NCI-H2029 (cell line): ENCODE data around the gene FBXO15.

Source experiments
- DNase-seq: peaks from one replicate; lab custom pipeline; 2025; lab: John Stamatoyannopoulos, UW

The FBXO15 gene

DNA sequence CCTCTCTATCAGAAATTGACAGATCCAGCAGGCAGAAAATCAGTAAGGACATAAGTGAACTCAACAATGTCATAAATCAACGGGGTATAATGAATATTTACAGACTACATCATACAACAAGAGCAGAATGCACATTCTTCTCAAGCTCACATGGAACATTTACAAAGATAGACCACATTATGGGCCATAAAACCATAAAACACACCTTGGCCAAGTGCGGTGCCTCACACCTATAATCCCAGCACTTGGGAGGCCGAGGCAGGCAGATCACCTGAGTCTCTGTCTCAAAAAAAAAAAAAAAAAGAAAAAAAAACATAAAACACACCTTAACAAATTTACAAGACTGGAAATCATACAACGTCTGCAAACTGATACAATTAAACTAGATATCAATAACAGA is 36.7 kb downstream of the FBXO15 start:
- no peak for DNase-seq

DNA sequence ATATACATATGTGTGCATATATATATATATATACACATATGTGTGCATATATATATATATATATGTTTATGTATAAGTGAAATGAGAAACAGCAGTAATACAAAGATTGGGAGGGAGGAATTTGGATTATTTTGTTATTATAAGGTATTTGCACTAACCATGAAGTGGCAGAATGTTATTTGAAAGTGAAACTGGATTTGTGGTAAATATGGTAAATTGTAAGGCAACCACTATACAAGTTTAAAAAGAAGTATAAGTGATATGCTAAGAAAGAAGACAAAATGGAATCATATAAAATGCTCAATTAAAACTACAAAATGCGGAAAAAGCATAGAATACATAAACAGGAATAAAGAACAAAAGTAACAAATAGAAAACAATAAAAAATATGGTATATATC is 37.5 kb downstream of the FBXO15 start:
- DNase-seq: no peak

DNA sequence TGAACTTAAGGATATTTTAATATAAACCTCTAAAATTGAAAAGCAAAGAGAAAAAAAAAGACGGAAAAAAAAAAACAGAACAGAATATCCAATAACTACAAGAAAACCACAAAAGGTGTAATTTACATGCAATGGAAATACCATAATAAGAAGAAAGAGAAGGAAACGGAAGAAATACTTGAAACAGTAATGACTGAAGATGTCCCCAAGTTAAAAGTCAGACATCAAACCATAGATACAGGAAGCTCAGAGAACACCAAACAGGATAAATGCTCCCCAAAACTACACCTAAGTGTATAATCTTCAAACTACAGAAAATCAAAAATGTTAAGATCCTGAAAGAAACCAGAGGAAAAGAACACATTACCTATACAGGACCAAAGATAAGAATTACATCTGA is 39.2 kb downstream of the FBXO15 start:
- no peak for DNase-seq

DNA sequence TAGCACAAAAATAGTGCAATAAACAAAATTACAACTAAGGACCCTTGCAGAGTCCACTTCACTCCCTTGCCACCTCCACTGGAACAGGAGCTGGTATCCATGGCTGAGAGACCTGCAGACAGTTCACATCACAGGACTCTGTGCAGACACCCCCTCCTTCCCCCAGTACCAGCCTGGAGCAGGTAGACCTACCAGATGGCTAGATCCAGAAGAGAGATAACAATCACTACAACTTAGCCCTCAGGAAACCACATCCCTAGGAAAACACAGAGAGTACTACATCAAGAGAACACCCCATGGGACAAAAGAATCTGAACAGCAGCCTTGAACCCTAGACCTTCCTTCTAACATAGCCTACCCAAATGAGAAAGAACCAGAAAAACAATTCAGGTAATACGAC is 49.8 kb downstream of the FBXO15 start:
- DNase-seq: no peak

DNA sequence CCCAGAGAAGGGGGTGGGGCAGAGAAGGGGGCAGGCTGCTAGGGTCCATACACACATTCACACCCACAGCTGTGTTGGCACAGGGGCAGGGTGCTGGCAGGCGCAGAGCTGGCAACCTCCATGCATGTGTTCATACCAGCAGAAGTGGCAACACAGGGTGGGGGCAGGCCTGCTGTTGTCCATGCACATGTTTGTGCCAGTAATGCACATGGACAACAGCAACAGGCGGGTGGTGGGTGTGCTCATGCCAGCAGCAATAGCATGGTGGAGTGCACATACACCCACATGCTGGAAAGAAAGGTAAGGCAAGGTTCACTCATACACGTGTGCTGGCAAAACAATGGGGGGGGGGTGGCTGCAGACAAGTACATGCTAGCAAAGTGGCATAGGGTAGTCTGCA is 54.7 kb downstream of the FBXO15 start:
- no peak for DNase-seq

DNA sequence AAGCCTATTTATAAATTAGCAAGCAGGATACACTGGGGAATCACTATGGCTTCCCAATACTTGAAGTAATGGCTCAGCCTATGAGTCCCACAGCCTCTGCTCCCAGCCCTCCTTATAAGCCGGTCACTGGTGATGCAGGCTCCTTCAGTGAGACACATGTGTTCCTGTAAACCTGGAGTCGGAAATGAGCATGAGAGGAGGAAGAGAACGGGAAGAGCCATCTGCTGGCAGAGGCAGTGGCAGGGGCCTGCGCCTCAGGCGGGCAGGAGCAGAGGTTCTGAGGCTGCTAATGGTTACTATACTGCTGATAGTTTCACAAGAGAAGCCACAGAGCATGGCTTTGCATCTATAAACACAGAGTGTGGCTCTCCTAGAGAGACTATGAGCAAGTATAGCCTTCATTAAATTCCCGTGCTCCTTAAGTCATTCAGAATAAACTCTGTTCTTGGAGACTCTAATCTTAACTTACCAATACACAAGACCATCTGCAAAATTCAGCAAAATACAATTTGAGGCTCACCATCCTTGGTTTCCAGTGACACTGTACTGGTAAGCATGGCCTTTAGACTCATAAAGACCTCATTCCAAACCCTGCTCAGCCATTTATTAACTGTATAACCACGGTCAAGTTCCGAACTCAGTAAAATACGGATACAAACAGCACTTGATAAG is 63.3 kb downstream of the FBXO15 start:
- no peak for DNase-seq

DNA sequence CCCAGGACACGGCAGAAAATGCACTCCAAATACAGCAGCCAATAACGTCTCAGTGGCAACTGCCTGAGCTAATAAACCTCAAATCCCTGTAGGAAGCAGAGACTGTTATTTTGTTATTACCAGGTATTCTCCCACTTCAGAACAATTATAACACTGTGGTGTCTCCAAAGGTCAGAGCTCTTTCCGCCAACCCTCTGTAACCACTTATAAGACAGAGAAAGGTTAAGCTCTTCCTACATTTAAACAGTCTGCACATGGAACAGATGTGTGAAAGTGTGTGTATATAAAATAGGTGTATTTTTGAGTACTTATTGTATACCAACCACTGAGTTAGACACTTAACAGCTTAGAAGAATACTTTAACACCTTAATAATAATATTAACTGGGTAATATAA is 64.1 kb downstream of the FBXO15 start:
- no peak for DNase-seq

DNA sequence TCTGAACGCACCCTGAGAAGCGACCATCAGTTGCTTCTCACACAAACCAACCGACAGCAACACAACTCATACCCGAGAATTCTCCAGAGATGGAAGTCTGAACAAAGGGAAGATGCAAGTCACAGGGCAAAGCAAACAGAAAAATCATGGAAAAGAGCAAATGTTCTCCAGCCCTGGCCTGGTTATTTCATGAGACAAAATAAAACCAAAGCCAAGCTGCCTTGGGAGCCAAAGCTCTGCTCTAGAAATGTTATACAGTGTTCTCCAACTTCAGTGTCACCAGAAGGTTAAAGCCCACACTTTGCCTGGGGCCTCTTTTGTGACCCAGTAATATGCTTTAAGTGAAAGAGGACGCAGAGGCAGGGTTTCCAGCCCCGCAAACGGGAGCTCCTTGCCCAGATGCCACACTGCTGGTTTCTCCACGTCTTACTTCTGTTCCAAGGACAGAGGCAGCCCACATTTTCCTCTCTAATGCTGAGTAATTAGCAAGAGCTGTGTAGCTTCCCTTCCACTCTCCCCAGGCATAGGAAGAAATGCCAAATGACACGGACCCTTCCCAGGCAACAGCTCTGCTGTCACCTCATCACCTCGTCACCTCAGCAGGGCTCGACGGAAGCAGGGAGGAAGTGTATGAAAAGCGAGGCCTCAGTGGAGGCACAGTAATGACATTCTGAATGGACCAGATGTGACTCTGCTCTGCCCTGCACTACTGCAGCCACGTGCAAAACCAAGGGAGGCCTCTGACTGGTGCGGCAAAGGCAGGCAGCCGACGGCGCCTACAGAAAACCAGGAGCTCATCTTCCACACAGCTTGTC is 64.7 kb downstream of the FBXO15 start:
- DNase-seq: no peak

DNA sequence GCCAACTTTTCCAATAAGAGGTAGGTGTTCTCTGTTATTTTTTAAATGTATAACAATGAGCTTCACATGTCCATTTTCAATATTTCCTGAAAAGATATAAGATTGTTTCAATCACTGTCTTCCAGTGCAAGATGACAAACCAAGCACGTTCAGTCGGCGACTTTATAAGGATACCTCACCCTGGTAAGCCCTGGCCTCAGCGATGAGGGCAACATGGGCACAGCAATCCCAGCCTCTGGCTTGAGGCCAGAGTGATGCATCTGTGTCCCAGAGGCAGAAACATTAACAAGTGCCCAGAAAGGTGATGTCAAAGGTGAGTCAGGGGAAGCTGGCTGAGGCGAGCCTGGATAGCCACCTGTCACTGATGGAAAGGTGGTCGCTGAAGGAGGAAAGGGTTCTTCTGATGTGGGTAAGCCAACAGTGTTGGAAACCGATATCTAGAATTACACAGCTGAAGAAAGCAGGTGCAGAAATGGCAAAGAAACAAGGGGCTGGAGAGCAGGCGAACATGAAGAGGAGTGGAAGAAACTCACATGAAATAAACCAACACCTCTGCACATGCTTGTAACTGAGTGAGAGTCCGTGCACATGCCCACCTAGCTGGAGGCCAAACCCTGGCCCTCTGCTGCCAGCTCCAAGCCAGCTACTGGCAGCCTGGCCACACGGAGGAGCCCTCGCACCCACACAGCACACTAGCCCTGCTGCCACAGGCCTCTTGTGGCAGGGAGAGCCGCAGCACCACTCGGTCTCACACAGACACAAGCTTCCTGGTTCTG is 65.5 kb downstream of the FBXO15 start:
- DNase-seq: no peak

DNA sequence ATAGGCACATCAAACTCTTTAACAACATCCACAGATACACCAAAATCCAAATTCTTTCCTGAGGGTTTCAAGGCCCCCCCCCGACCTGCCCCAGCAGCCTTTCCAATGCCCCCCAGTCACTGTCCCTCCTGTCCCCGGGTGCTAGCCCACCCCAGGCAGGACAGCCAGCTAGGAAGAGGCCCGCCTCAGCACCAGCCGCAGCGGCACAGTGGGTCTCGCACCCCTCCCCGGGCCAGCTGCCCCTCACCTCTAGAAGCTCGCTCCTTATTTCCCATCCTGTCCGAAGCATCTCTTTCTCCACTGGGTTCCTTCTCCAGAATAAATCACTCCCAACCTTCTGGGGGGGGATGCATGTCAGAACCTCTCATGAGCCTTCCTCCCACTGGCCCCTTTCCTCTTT is 69.4 kb downstream of the FBXO15 start:
- DNase-seq: no peak

DNA sequence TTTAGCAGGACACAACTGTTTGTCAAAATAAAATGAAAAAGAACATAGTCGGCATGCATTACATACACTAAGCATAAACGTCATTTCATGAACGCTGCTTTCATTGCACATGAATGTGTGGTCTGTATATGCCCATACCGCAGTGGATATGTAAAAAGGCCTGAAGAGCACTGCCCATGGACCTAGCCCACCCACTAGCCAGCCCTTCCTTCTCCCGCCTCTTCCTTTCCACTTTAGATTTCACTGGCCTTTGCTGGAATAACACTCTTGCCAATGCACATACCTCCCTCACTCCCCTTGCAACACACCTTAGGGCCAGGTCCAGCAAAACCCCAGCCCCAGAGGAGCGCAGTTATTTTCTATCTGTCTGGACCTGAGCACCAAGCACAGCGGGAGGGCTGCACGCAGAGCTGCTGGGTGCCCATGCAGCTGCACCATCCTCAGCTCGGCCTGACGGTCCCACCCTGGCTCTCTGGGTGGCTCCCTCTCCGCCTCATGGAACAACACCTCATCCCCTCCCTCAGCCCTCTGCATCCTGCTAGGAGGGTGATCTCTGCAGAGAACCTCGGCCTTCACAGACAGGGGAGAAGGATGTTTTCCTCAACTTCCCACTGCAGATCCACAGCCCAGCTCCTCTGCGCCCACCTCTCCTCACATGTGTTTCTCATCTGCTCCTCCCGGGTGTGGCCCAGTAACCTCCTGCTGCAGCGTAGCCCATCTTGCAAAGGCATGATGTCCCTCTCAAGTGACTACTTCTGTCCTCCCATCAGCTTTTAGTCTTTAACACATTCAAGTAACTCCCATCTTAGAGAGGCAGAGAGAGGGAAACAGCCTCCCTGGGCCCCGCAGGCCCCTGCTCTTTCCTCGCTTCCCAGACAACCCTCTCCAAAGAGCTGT is 72.7 kb downstream of the FBXO15 start:
- no peak for DNase-seq

DNA sequence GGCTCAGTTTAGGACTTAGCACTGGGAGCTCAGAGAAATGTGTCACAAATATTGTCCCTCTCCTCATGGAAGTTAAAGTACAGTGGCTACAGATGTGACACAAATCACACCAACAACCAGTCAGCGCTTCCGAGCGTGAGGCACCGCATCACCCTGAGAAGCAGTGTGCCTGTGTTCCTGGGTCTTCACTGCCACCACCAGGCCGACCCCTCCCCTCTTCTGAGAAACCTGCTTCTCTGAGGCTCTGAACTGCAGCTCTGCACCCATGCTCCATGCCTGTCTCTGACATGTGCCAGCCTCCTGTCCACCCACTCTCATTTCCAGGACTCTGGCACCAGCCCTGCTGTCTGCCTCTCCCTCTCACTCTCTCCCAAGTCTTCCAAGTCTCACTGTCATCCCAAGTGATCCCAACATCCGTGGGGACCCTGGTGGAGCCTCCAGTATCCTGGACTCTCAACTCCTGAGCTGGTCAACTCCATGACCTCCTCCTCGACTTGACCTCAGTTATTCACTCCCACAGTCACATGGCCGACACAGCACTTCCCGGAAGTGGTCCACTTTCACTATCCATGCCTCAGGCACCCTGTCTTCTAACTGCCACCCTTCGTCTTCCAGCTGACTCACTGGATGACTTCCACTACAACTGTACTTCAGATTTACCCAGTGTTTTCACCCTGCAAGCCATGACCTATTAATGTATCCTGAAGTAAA is 73.5 kb downstream of the FBXO15 start:
- no peak for DNase-seq

DNA sequence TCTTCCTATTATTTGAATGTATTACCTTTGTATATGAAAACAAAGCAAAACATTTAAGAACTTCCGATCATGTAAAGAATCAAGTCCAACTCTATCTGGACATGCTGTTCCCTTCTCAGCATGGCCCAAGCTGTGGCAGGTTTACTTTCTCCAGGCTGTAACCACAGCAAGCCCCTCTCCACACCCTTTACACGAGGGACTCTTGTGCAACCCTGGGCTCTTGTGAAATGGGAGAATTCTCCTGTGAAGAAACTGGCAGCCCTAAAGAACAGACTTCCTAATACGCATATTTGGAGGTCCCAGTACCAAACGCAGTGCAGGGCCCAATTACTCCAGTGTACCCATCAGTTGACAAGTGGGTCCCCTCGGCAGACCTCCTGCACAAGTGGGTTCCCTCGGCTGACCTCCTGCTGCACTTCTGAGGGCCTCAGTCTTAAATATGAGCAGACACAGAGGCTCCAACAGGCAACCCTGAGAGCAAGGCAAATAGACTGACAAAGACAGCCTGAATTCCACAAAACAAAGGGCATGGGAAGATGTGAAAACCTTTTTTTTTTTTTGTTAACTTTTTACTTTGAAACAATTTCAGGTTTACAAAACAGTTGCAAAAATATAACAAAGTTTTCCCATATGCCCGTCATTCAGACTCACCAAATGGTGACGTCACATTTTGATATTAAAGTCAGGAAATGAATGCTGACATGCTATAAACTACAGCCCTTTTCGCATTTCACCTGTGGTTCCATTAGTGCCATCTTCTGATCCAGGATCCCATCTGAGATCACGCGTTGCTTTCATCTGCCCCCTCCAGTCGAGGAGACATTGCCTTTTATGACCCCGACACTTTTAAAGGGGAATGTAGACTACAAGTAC is 78.2 kb downstream of the FBXO15 start:
- no peak for DNase-seq

DNA sequence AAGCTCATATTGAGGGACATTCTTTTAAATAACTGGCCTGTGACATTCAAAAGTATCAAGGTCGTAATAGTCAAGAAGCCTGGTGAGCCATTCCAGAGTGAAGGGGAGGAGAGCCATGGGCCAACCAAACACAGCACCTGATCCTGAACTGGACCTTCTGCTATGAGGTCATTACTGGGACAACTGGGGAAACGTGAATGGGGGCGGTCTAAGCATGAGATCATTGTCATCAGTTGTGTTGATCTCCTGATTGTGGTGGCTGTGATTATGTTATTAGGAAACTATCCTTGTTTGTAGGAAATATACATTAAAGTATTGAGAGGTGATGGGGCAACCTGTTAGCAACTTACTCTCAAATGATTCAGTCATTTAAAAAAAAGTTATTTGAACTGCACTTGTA is 79.3 kb downstream of the FBXO15 start:
- no peak for DNase-seq

DNA sequence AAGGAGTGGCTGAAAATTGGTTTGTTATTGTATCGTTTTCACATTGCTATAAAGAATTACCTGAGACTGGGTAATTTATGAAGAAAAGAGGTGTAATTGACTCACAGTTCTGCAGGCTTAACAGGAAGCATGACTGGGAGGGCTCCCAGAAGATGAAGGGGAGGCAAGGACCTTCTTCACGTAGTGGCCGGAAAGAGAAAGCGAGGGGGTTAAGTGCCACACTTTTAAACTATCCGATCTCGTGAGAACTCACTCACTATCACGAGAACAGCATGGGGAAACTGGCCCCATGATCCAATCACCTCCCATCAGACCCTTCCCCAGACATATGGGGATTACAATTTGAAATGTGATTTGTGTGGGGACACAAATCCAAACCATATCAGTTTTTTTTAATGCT is 81.6 kb downstream of the FBXO15 start:
- DNase-seq: no peak

DNA sequence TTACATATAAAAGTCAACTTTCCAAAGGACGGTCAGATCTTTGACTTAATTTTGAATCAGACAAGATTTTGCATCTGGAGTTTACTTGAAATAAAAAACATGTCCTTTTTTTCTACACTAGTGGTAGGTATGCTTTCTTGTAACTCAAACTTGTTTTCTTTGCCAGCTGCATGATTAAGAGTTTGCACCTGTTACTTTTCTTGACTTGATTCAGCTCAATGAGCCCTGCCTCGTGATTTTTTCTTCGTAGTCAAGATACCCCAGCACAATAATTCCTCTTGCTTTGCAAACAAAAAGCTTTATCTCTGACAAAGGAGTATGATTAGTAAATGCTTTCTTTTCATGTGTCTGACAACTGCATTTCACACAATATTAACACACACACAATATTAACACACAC is 82.3 kb downstream of the FBXO15 start:
- DNase-seq: no peak

DNA sequence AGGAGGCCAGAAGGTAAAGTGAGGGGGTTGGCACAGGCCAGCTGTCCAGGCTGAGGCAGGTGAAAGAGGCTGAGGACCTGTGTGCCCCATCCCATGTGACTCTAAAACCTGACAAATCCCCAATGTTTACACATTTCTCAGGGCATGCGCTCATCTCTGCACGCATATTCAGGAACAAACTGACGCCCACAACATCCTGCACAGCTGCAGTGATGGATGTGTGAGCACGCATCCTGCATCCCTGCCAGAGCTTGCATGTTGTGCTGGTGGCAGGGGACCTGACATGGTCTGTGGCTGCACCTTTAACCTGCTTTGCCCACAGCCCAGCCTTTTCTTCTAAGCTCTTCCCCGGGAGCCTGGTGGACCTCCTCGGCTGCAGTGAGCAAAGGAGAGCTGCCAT is 83.1 kb downstream of the FBXO15 start:
- no peak for DNase-seq

DNA sequence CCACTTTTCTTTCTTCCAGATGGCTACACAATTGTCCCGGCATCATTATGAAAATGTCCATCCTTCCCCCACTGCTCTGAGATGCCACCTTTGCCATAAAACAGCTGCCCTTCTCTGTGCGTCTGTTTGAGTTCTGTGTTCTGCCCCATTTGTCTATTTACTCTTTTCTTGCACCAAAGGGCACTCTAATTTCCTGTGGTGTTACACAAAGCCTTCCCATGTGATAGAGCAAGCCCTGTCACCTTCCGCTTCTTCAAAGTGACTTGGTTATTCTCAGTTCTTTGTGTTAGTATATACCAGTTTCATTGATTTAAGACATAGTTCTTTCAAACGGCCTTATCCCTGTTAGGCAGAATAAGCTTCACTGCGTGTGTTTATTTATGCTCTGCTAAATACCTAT is 84.1 kb downstream of the FBXO15 start:
- DNase-seq: no peak

DNA sequence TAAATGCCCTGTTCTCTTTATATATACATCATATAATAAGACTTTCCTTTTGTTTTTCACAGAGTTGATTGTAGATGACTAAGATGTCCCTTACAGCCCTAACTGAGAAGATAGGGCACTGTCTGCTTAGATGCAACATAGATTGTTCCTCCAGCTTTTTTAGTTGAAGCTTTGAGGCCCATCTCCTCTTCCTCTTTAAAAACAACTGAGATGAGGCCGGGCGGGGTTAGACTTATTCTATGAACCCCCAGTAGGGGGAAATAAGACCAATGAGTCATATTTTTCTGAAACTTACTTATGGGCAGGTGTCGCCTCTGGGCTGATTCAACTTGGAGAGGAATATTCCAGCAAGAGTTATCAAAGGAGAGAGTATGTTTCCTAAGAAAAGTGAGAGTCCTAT is 84.6 kb downstream of the FBXO15 start:
- DNase-seq: no peak

DNA sequence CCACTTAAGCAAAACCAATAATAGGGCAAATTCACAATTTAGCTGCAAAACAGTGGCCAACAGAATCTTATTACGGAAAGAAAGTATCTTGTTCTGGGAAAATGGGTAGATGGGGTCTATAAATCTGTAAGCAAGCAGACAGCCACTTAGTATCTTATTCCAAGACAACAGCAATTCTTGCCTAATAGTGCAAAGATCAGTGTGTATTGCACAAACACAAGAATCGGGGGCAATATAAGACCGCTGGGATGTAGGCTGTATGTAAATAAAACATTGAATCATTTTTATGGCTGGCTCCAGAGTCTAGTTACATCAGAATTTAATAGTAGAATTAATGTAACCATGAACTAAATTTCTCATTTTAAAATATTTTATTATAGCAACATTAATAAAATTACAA is 85.6 kb downstream of the FBXO15 start:
- DNase-seq: no peak
